HG03066 (cell line): ENCODE data around the gene UBAC2.

Experiments used
- ATAC-seq: cut with Tn5 transposase; IDR thresholded peaks from one replicate; pipeline ENCODE4 v1.9.1; 2021; ENCODE audit warnings: low read depth; ENCODE audit not compliant: unreplicated experiment

UBAC2 gene

GRCh38 chr13:99370481-99371275 lies 170.0 kb downstream of the UBAC2 start:
- ATAC-seq = no peak

DNA sequence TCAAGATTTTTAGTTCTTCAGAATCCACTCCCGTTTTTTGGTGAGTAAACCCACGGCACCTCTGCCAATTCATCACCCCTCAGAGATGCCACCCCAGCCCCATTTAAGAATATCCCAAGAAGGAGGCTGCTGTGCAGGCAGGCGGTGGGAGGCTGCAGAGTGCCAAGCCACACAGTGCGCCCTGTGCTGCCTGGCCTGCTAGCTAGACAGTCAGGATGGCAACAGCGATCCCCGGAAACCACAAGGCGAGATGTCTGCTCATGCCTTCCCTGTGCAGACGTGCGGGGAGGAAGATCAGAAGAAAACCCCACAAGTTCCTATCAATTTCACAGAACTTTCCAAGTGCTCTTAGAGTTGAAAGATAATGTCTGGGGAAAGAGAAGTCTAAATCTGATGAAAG lies 171.3 kb downstream of the UBAC2 start:
- no peak for ATAC-seq

DNA sequence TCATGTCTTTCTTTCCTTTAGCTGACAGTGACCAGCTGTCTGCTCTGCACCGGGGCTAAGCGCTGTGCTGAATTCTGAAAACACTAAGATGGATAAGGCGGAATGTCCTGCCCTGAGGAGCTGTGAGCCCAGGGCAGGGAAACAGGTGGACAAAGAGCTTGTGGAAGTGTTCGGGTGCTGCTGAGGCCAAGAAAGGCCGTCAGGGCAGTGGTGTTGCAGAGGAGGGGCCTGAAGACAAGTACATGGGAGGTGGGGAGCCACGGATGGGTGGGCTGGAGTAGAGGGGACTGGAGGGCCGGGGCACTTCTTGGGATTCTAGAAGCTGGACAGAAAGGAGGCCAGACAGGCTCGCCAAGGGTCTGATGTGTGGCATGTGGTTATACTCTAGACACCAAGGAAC lies 172.8 kb downstream of the UBAC2 start:
- ATAC-seq = no peak

DNA sequence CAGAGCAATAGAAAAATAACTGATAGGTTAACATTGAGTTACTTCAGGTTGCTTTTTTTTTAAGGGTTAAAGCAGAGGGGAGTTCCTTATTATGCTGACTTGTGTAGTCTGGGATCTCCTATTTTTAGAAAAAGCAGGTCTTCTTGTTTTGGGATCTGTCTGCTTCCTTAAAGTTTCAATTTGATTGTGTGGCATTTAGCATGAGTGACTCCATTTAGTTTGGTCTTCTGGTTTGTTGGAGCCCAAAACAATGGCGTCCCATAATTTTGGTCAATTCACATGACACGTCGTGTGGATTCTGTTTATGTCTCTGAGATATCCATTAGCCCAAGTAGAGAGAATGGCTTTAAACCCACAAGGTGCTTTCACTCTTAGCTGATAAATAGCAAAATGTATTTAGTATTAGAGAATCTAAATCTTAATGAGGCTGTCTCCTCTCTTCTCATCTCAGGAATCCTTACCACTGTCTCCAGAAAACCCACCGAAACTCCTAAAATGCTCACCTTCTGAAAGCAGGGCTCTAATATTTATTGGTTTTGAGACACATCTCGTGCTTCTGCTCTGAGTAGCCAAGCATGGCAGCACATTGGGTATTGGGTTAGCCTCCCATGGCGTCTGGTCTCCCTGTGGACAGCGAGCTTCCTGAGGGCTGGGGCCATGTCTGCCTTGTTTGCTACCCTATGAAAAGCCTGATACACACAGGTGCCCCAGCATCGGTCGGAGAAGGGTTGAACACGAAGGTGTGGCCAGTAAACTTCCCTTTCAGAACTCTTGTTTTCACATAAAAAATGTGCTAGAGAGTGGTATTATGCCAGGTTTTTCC lies 173.7 kb downstream of the UBAC2 start:
- ATAC-seq = peak; percentile 43

DNA sequence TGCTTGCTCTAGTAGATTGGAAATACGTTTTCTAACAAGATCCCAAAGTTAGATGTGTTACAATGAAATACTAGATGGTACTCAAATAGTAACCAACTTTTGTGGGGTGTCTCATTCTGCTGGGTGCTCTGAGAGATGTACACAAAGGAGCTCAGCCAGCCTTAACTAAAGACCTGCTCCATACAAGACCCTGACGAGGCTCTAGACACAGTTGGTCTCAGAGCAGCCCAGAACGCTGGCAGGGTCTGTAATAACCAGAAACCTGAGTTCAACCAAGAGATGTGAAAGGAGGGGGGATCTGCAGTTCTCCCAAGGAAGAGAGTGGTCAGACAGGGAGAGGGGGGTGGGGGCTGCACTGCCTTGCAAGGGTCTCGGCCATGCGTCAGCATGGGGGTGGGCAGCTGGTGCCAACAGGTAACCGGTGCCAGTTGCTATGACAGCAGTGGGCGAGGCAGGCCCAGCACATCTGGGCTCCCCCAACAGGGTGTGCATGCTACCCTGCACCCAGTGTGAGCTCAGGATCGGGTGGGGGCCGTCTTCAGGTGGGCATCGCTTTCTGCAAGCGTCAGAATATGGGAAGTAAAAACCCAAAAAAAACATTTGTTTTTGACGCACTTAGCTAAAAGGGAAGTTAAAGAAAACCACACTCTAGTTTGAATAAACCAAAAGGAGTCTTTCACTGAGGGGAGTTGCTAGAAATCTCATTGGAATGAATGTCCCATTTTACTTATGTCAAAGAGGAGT lies 174.5 kb downstream of the UBAC2 start:
- ATAC-seq = peak; percentile 33

DNA sequence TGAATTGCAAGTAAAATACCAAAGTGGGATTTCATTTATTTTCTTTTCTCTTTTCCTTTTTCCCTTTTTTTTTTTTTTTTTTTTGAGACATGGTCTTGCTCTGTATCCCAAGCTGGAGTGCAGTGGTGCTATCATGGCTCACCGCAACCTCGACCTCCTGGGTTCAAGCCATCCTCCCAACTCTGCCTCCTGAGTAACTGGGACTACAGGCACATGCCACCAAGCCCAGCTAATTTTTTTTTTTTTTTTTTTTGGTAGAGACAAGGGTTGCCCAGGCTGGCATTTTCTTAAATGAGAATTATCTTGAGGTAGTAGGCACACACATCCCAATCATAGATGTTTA lies 175.1 kb downstream of the UBAC2 start:
- no peak for ATAC-seq

DNA sequence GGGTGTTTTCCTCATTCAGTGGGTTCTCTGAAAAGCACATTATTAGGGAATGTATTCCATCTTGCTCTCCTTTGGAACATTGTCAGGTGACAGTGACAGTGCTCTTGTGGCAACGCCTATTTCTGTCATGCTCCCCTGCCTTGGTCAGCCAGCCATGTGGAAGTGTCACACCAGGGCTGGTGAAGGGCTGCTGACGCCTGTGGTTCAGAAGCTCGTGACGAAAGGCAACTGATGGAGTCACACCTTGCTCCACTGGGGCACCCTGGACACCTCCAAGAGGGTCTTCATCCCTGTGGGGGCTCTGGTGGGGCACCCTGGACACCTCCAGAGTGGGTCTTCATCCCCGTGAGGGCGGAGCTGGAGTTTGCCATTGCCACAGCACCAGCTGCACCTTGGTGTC lies 175.5 kb downstream of the UBAC2 start:
- peak; percentile 51 for ATAC-seq

DNA sequence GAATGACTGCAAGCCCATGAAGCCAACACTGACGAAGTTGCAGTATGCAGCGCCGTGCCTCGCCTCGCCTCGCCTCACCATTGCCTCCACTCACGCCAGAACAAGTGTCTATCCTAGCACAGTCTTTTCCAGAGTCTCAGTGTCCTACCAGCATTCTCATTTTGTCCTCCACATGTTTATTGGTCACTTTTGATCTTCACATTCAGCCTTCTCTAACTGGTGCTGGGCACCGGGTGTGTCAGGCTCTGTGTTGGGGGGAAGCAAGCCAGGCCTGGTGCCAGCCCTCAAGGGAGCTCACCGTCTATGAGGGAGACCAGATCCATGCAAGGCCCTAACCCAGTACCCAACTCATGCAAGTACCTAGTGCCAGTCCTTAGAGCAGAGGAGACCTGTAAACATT lies 176.3 kb downstream of the UBAC2 start:
- ATAC-seq = no peak

- no peak for ATAC-seq
Observed at GRCh38 chr13:99377641-99378040, 177.0 kb downstream of the UBAC2 start.

GRCh38 chr13:99378985-99379733 lies 178.5 kb downstream of the UBAC2 start:
- no peak for ATAC-seq

DNA sequence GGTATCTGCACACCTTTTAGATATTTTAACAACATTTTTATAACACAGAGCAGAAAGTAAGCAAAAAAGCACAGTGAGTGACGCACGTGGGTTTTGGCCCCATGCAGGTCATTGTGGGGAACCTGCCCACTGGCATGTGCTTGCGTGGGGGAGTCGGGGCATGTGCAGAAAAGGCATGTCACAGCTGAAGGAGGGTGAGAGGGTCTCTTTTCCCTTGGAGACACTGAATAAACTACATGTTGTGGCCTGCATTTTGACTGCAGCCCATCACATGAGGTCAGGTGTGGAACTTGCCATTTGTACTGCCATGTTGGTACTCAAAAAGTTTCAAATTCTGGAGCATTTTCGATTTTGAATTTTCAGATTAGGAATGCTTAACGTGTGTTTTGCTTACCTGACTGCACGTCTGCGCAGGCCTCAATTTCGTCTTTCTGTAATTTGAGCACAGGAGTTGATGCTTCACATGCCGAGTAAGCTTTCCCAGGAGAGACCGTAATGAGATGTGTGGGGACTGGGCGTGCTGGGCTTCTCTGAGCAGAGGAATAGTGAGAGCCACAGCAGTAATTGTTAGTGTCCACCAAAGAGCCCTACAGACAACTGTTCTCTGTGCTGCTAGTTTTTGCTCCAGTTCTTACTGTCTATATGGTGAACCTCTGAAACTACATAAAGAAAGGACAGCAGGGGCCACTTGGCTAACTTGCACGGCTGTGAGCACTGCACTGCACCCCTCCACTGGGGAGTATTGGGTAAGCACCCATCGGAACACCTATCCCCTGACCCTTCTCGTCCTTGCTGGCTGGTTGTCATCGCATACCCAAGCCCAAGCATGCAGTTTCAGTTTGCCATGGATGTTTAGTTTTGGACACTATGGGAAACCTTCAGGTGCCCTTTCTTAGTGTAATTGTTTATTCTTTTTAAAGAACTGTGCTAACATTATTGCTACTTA lies 179.5 kb downstream of the UBAC2 start:
- no peak for ATAC-seq

GRCh38 chr13:99380921-99381645 lies 180.4 kb downstream of the UBAC2 start:
- peak; percentile 71 for ATAC-seq

GRCh38 chr13:99381766-99382165 lies 181.1 kb downstream of the UBAC2 start:
- ATAC-seq = no peak

GRCh38 chr13:99382428-99383133 lies 181.9 kb downstream of the UBAC2 start:
- ATAC-seq = no peak

- ATAC-seq = no peak
Observed at GRCh38 chr13:99383511-99383921, 182.9 kb downstream of the UBAC2 start.

DNA sequence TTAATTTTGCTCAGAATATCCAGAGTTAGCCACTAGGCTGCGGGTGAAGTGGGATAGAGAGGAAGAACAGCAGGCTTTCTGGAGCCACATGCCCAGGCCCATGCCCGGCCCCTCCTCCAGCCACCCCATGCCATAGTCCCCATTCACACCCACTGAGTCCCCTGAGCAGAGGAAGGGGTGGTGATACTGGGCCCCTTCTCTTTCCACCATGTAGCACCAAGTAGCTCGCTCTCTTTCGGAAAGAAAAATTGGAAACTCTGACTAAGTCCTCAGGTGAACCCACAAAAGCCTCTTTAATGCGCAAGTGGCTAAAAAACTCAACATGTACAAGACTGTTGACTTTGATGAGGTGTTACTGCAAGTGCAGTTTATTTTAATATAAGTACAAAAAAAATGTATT lies 183.3 kb downstream of the UBAC2 start:
- ATAC-seq = no peak

- no peak for ATAC-seq
Observed at GRCh38 chr13:99384468-99384867, 183.8 kb downstream of the UBAC2 start.

DNA sequence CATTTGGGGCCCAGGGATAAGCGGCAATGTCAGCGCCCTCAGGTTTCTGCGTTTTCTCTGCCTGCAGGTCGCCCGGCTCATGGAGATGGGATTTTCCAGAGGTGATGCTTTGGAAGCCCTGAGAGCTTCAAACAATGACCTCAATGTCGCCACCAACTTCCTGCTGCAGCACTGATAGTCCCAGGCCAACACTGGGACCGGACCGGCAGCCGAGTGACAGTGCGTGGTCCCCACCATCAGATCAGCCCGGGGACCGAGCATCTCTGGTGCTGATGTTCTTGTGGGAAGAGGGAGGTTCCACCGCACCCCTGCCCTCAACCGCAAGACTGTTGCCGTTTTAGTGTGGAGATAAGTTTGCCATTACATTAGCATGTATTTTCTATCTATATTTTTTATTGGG lies 184.5 kb downstream of the UBAC2 start:
- ATAC-seq = no peak
